Measurements from ENCODE around the gene CLEC5A.
"Not testable (repeated sequence)": the region's sequence is repeated elsewhere in the genome, so short reads cannot be mapped to it uniquely, and the experiment has no call there.

The CLEC5A gene

GRCh38 chr7:141992156-141992555 is 45.4 kb upstream of the CLEC5A start:
- no peak for TF ChIP-seq EZH2 (optimal IDR thresholded peaks at IDR 0.05; ENCODE audit: low read depth, low read length)
- no peak for TF ChIP-seq EZH2phosphoT487 (IDR thresholded peaks at IDR 0.05; ENCODE audit: low read length)
- TF ChIP-seq CTCF (IDR thresholded peaks at IDR 0.05; ENCODE audit: low read length), result no peak
- no peak overlapping the region for H3K4me2 ChIP-seq (ENCODE audit: low read depth, low read length)

GRCh38 chr7:141991140-141991539 is 44.4 kb upstream of the CLEC5A start:
- Histone ChIP-seq H3K27me3 (replicated peaks; ENCODE audit: insufficient read depth, low read length) (no peaks in the 10 kb centered on the region), H3K4me2 (ENCODE audit: low read depth, low read length) (no peak overlapping the region), H2AFZ (ENCODE audit: low read length) (no peak overlapping the region), H3F3A (ENCODE audit: insufficient read depth, low read length) (no peaks in the 10 kb centered on the region), H3K27ac (ENCODE audit: low read length) (no peak overlapping the region), H3K9me3 (replicated peaks; ENCODE audit: insufficient read depth, low read length) (no peaks in the 10 kb centered on the region), H3K79me2 (ENCODE audit: low read length) (no peaks in the 10 kb centered on the region), H3K4me1 (ENCODE audit: low read length) (no peaks in the 10 kb centered on the region), H3K9me2 (replicated peaks; ENCODE audit: insufficient read depth, low read length) (no peaks in the 10 kb centered on the region), H3K4me3 (ENCODE audit: low read length) (no peak overlapping the region), H3K36me3 (replicated peaks; ENCODE audit: insufficient read depth, low read length) (no peaks in the 10 kb centered on the region), H4K20me1 (ENCODE audit: insufficient read depth, low read length) (no peaks in the 10 kb centered on the region), H3K9ac (ENCODE audit: low read length) (no peak overlapping the region)
- DNase-seq, result no peak
- no peak for TF ChIP-seq EZH2phosphoT487 (IDR thresholded peaks at IDR 0.05; ENCODE audit: low read length)
- no peak for TF ChIP-seq EZH2 (optimal IDR thresholded peaks at IDR 0.05; ENCODE audit: low read depth, low read length)
- no peak for TF ChIP-seq CTCF (IDR thresholded peaks at IDR 0.05; ENCODE audit: low read length)

More at GRCh38 chr7:141992156-141992555, 45.4 kb upstream of the CLEC5A start:
- H3K27ac ChIP-seq (ENCODE audit: low read length), result no peak overlapping the region
- H4K20me1 ChIP-seq (ENCODE audit: insufficient read depth, low read length), result no peaks in the 10 kb centered on the region
- no peak overlapping the region for H3K4me3 ChIP-seq (ENCODE audit: low read length)
- no peaks in the 10 kb centered on the region for H3K79me2 ChIP-seq (ENCODE audit: low read length)
- H3K27me3 ChIP-seq (replicated peaks; ENCODE audit: insufficient read depth, low read length), result no peaks in the 10 kb centered on the region
- no peaks in the 10 kb centered on the region for H3K9me2 ChIP-seq (replicated peaks; ENCODE audit: insufficient read depth, low read length)
- DNase-seq, result no peak
- H3K9me3 ChIP-seq (replicated peaks; ENCODE audit: insufficient read depth, low read length), result no peaks in the 10 kb centered on the region
- H2AFZ ChIP-seq (ENCODE audit: low read length), result no peak overlapping the region
- no peaks in the 10 kb centered on the region for H3F3A ChIP-seq (ENCODE audit: insufficient read depth, low read length)
- H3K9ac ChIP-seq (ENCODE audit: low read length), result no peak overlapping the region
- no peaks in the 10 kb centered on the region for H3K4me1 ChIP-seq (ENCODE audit: low read length)
- H3K36me3 ChIP-seq (replicated peaks; ENCODE audit: insufficient read depth, low read length), result no peaks in the 10 kb centered on the region

GRCh38 chr7:141990011-141990725 is 43.4 kb upstream of the CLEC5A start:
- Histone ChIP-seq H3K4me2 (ENCODE audit: low read depth, low read length) (no peak overlapping the region), H2AFZ (ENCODE audit: low read length) (no peak overlapping the region), H3F3A (ENCODE audit: insufficient read depth, low read length) (no peaks in the 10 kb centered on the region), H3K9me3 (replicated peaks; ENCODE audit: insufficient read depth, low read length) (no peaks in the 10 kb centered on the region), H3K4me3 (ENCODE audit: low read length) (no peak overlapping the region), H3K27me3 (replicated peaks; ENCODE audit: insufficient read depth, low read length) (no peaks in the 10 kb centered on the region), H3K9me2 (replicated peaks; ENCODE audit: insufficient read depth, low read length) (no peaks in the 10 kb centered on the region), H4K20me1 (ENCODE audit: insufficient read depth, low read length) (no peaks in the 10 kb centered on the region), H3K79me2 (ENCODE audit: low read length) (no peaks in the 10 kb centered on the region), H3K27ac (ENCODE audit: low read length) (no peak overlapping the region), H3K4me1 (ENCODE audit: low read length) (no peaks in the 10 kb centered on the region), H3K9ac (ENCODE audit: low read length) (no peak overlapping the region), H3K36me3 (replicated peaks; ENCODE audit: insufficient read depth, low read length) (no peaks in the 10 kb centered on the region)
- TF ChIP-seq EZH2 (optimal IDR thresholded peaks at IDR 0.05; ENCODE audit: low read depth, low read length) (no peak), CTCF (IDR thresholded peaks at IDR 0.05; ENCODE audit: low read length) (no peak), EZH2phosphoT487 (IDR thresholded peaks at IDR 0.05; ENCODE audit: low read length) (no peak)
- no peak for DNase-seq

GRCh38 chr7:141987803-141988202 is 41.0 kb upstream of the CLEC5A start:
- not testable (repeated sequence) for H3K9me2 ChIP-seq (replicated peaks; ENCODE audit: insufficient read depth, low read length); H4K20me1 ChIP-seq (ENCODE audit: insufficient read depth, low read length); H3K36me3 ChIP-seq (replicated peaks; ENCODE audit: insufficient read depth, low read length); H3K9me3 ChIP-seq (replicated peaks; ENCODE audit: insufficient read depth, low read length); H2AFZ ChIP-seq (ENCODE audit: low read length); H3K9ac ChIP-seq (ENCODE audit: low read length); H3K4me2 ChIP-seq (ENCODE audit: low read depth, low read length); H3F3A ChIP-seq (ENCODE audit: insufficient read depth, low read length); H3K27ac ChIP-seq (ENCODE audit: low read length); DNase-seq; H3K4me1 ChIP-seq (ENCODE audit: low read length); H3K4me3 ChIP-seq (ENCODE audit: low read length); H3K79me2 ChIP-seq (ENCODE audit: low read length); H3K27me3 ChIP-seq (replicated peaks; ENCODE audit: insufficient read depth, low read length)

Measured in MM.1S (cell line).